Heart right ventricle (tissue), 16 donors: ENCODE measurements around the gene GPC3. TPM values are rescaled to one million over a fixed set of nuclear protein-coding genes. Genes with fewer than 3 reads are reported as not detected.

ENCODE experiments used
- ATAC-seq, 8 donors: fragments of 200-7000 bp; cut with Tn5 transposase; one replicate each; pipeline ENCODE4 v1.9.1; 2020; ENCODE audit warnings: mild to moderate bottlenecking in 8 of 8, moderate library complexity in 8 of 8, moderate number of reproducible peaks in 1 of 8
- DNase-seq, 2 donors: peaks; one replicate each; pipeline ENCODE4 v3.0.0-alpha.2; 2020
- H3K27ac ChIP-seq, 10 donors: fragments of 200-600 bp; sonication (generic) in 2 of 10; one replicate each; pipeline versions ENCODE4 v1.5.0 to v1.8.0; 2020 to 2022; ENCODE audit warnings: mild to moderate bottlenecking in 3 of 10
- H3K27me3 ChIP-seq, 7 donors: fragments of 200-600 bp; one replicate each; pipeline ENCODE4 v1.8.0; 2021 to 2022; ENCODE audit warnings: mild to moderate bottlenecking in 2 of 7
- H3K36me3 ChIP-seq, 9 donors: fragments of 200-600 bp; sonication (generic) in 1 of 9; one replicate each; pipeline versions ENCODE4 v1.5.0 to v1.8.0; 2020 to 2022; ENCODE audit warnings: mild to moderate bottlenecking in 2 of 9
- H3K4me1 ChIP-seq, 9 donors: fragments of 200-600 bp; sonication (generic) in 1 of 9; one replicate each; pipeline versions ENCODE4 v1.5.0 to v1.8.0; 2020 to 2022; ENCODE audit warnings: mild to moderate bottlenecking in 4 of 9
- H3K4me3 ChIP-seq, 10 donors: fragments of 200-600 bp; sonication (generic) in 2 of 10; one replicate each; pipeline versions ENCODE4 v1.5.0 to v1.8.0; 2020 to 2022; ENCODE audit warnings: mild to moderate bottlenecking in 7 of 10, moderate library complexity in 2 of 10
- H3K9me3 ChIP-seq, 11 donors: fragments of 200-600 bp in 10 of 11; sonication (generic) in 2 of 11; one replicate each; pipeline versions ENCODE4 v1.5.0 to v1.8.0; 2013 to 2022; ENCODE audit warnings: mild to moderate bottlenecking in 2 of 11, control low read depth in 1 of 11, moderate library complexity in 1 of 11
- CTCF ChIP-seq, 9 donors: fragments of 200-600 bp; sonication (generic) in 2 of 9; IDR thresholded peaks; one replicate each; pipeline versions ENCODE4 v1.5.0 to v1.8.0; 2021 to 2022; ENCODE audit warnings: antibody characterized with exemption in 9 of 9, mild to moderate bottlenecking in 5 of 9, moderate library complexity in 1 of 9
- WGBS, 2 donors: extraction: QIAGEN DNeasy Blood & Tissue Kit; methylation state at CpG; one replicate each; pipeline ENCODE4 v1.1.7; 2013; ENCODE audit warnings: inconsistent platforms in 1 of 2; 5-methylcytosine and 5-hydroxymethylcytosine counted together
- intact Hi-C, 10 donors: fragments of 100-400 bp; cut with DNase I; formaldehyde crosslinking; loops; one replicate each; pipeline versions ENCODE4 v1.11.1 to v1.14.2; 2022
- polyA plus RNA-seq, 2 donors: library from polyadenylated mRNA; stranded (reverse); fragments of 200-250 nt; gene quantifications; one replicate each; pipeline ENCODE4 v1.2.3, GENCODE V29; 2013
- total RNA-seq, 10 donors: library from RNA; stranded (reverse); fragmentation: NEBNext Ultra II Directional in 3 of 10; extraction: Animal tissue kit (Norgen Biotek cat#: 25700) in 3 of 10; gene quantifications; one replicate each; pipeline versions ENCODE4 v1.2.1 to v1.2.4, GENCODE V29; 2021 to 2023
- donor health status: Arrhythmogenic right ventricular cardiomyopathy.
- donor health status: ischemic (EF 13 %, LVEDD 7.1; RV severe dilation, severe dysfunction).
- donor health status: healthy with polysubstance abuse.
- donor health status: DM: no; HTN: yes; CAD: no.
- donor health status: DM: no; HTN: no; CAD: no.
- donor health status: ischemic (EF 25% LVEDD 6.9; RV normal size, moderate dysfunction).
- donor health status: ischemic (EF 25% LVEDD 5.7; RV mildly dilated, moderate dysfunction).
- donor health status: healthy.
- donor health status: DM: yes; HTN: yes; CAD: no.
- donor health status: Ischemic cardiomyopathy.
- donor health status: ischemic (EF 35%, LVEDD 5.7; RV mildly dilated, moderate dysfunction).
- donor health status: nonischemic (EF 11% LVEDD 7.7; RV severe dilation, severe dysfunction).
- donor health status: DM: yes; HTN: yes; CAD: no.
- donor health status: PGD.
- donor health status: ischemic (EF 29% LVEDD 5.4; RV normal size, mild dysfunction).
- donor health status: nonischemic (EF 23%, LVEDD 6.1; RV moderate dilation, normal function).

The GPC3 gene
- total and polyA plus RNA-seq, 12 donors = 0.66 to 5.6 (median 3.4) TPM

GRCh38 chrX:133924548-133924947 is 60.8 kb downstream of the GPC3 start:
- Histone ChIP-seq H3K4me3 (no peak overlapping the region), H3K9me3 (no peaks in the 10 kb centered on the region), H3K4me1 (no peaks in the 10 kb centered on the region), H3K27ac (no peak overlapping the region), H3K36me3 (no peaks in the 10 kb centered on the region), H3K27me3 (peaks cover 0 to 6% (median 0%) of the 10 kb centered on the region in 7 donors)
- no peak for TF ChIP-seq CTCF (IDR thresholded peaks at IDR 0.05)
- DNase-seq = no peak
- intact Hi-C loops = loop anchor here in 5 of 10 donors (5.0 to 10.0 kb wide), 2 partner anchors 130 to 132 kb away; no protein-coding TSS in a partner anchor
- WGBS, 2 donors = 77 to 82% methylated on average over 4 of the region's 4 CpGs
- no peak for ATAC-seq

- Histone ChIP-seq H3K27ac (peak overlapping the region in 1 of 10 donors; percentile 3), H3K4me1 (no peaks in the 10 kb centered on the region), H3K9me3 (no peaks in the 10 kb centered on the region), H3K36me3 (no peaks in the 10 kb centered on the region), H3K27me3 (peaks cover 0 to 15% (median 0%) of the 10 kb centered on the region in 7 donors), H3K4me3 (no peak overlapping the region)
- TF ChIP-seq CTCF (IDR thresholded peaks at IDR 0.05) = no peak
- intact Hi-C loops = loop anchor here in 5 of 10 donors (5.0 to 10.0 kb wide), 2 partner anchors 129 to 131 kb away; no protein-coding TSS in a partner anchor
- DNase-seq (no peak), ATAC-seq (no peak)
- WGBS, 2 donors = 78 to 82% methylated on average over 3 of the region's 3 CpGs
These were observed 61.8 kb downstream of the GPC3 start for GRCh38 chrX:133923548-133923947.

GRCh38 chrX:133923113-133923512 is 62.3 kb downstream of the GPC3 start:
- Histone ChIP-seq H3K9me3 (no peaks in the 10 kb centered on the region), H3K27ac (peak overlapping the region in 1 of 10 donors; percentile 20), H3K27me3 (peaks cover 0 to 15% (median 0%) of the 10 kb centered on the region in 7 donors), H3K4me1 (no peaks in the 10 kb centered on the region), H3K4me3 (no peak overlapping the region), H3K36me3 (no peaks in the 10 kb centered on the region)
- no peak for ATAC-seq
- no peak for DNase-seq
- intact Hi-C loops = loop anchor here in 5 of 10 donors (5.0 to 10.0 kb wide), 2 partner anchors 128 to 131 kb away; no protein-coding TSS in a partner anchor
- WGBS, 2 donors = 47 to 59% methylated on average over 5 of the region's 5 CpGs
- TF ChIP-seq CTCF (IDR thresholded peaks at IDR 0.05) = no peak

GRCh38 chrX:133922390-133922771 is 63.0 kb downstream of the GPC3 start:
- peaks cover 0 to 15% (median 0%) of the 10 kb centered on the region in 7 donors for H3K27me3 ChIP-seq
- no peak overlapping the region for H3K4me3 ChIP-seq
- H3K27ac ChIP-seq = no peak overlapping the region
- intact Hi-C loops = loop anchor here in 5 of 10 donors (5.0 to 10.0 kb wide), 2 partner anchors 128 to 130 kb away; no protein-coding TSS in a partner anchor
- no peak for TF ChIP-seq CTCF (IDR thresholded peaks at IDR 0.05)
- peaks cover 0 to 5% (median 0%) of the 10 kb centered on the region in 11 donors for H3K9me3 ChIP-seq
- H3K4me1 ChIP-seq = no peaks in the 10 kb centered on the region
- H3K36me3 ChIP-seq = no peaks in the 10 kb centered on the region
- 60 to 68% methylated on average over 2 of the region's 2 CpGs for WGBS, 2 donors
- ATAC-seq (peak in 1 of 8 donors; percentile 59), DNase-seq (no peak)
